Activated CD4-positive, alpha-beta T cell treated with anti-CD3 and anti-CD28 coated beads for 36 hours (primary cell): ENCODE measurements around the gene SPECC1. TPM values are rescaled to one million over a fixed set of nuclear protein-coding genes. Genes with fewer than 3 reads are reported as not detected.

Source experiments
- ATAC-seq: fragments of 200-7000 bp; cut with Tn5 transposase; one replicate; pipeline ENCODE4 v1.10.0; 2021; ENCODE audit warnings: mild to moderate bottlenecking, moderate library complexity
- CTCF ChIA-PET: fragments of 350-600 bp; sonication (Branson Sonifier 250); formaldehyde crosslinking; loops from one replicate; lab custom pipeline; 2021; ENCODE audit warnings: antibody characterized with exemption; lab: Charles Lee
- POLR2A ChIA-PET: fragments of 350-600 bp; sonication (Branson Sonifier 250); formaldehyde crosslinking; loops from one replicate; lab custom pipeline; 2021; ENCODE audit warnings: antibody characterized with exemption, inconsistent platforms; lab: Charles Lee
- DNase-seq: peaks from one replicate; pipeline ENCODE4 v3.0.0-alpha.2; 2020
- H3K27ac Mint-ChIP-seq: one replicate; pipeline ENCODE4 v1.8.0; 2021; ENCODE audit warnings: mixed read lengths
- H3K27me3 Mint-ChIP-seq: one replicate; pipeline ENCODE4 v1.8.0; 2021; ENCODE audit warnings: mixed read lengths
- H3K36me3 Mint-ChIP-seq: one replicate; pipeline ENCODE4 v1.8.0; 2021; ENCODE audit warnings: low read depth, mixed read lengths
- H3K4me1 Mint-ChIP-seq: one replicate; pipeline ENCODE4 v1.8.0; 2021; ENCODE audit warnings: mixed read lengths
- H3K4me3 Mint-ChIP-seq: one replicate; pipeline ENCODE4 v1.8.0; 2021; ENCODE audit warnings: mild to moderate bottlenecking, moderate library complexity, mixed read lengths
- H3K9me3 Mint-ChIP-seq: one replicate; pipeline ENCODE4 v1.8.0; 2021; ENCODE audit warnings: low read depth, mixed read lengths
- intact Hi-C, 2 experiments: fragments of 100-400 bp; cut with DNase I in 1 of 2; cut with micrococcal nuclease in 1 of 2; formaldehyde crosslinking; loops; one replicate each; pipeline versions ENCODE4 v1.14.2 to v1.15.1; 2022 to 2024; cut with DNase I, micrococcal nuclease
- total RNA-seq, 2 experiments: library from RNA; stranded (reverse); gene quantifications; one replicate each; pipeline ENCODE4 v1.2.3, GENCODE V29; 2021

The SPECC1 gene
- total RNA-seq, 2 experiments from 2014 or later = 6.1 to 10.4 TPM

- no peak for DNase-seq
- H3K4me1 Mint-ChIP-seq = peaks cover 24% of the 10 kb centered on the region
- peaks cover under 1% of the 10 kb centered on the region for H3K9me3 Mint-ChIP-seq
- POLR2A ChIA-PET = no interaction called here
- CTCF ChIA-PET = no interaction called here
- H3K36me3 Mint-ChIP-seq = peaks cover 2% of the 10 kb centered on the region
- no peak for ATAC-seq
- H3K27me3 Mint-ChIP-seq = no peaks in the 10 kb centered on the region
- intact Hi-C loops = no loop called here
- no peak overlapping the region for H3K27ac Mint-ChIP-seq
- H3K4me3 Mint-ChIP-seq = no peak overlapping the region
Observed at GRCh38 chr17:20203761-20204263, 194.7 kb downstream of the SPECC1 start.

GRCh38 chr17:20205609-20206008 lies 196.4 kb downstream of the SPECC1 start:
- Mint-ChIP-seq H3K4me3 (no peak overlapping the region), H3K27ac (peak overlapping the region; percentile 55), H3K9me3 (no peaks in the 10 kb centered on the region), H3K4me1 (peaks cover 24% of the 10 kb centered on the region), H3K36me3 (peaks cover 2% of the 10 kb centered on the region), H3K27me3 (no peaks in the 10 kb centered on the region)
- ChIA-PET POLR2A (interaction anchor here (0.6 kb wide), 1 partner anchor 339 kb away, joined by 9 read pairs; no protein-coding TSS in a partner anchor), CTCF (interaction anchor here (0.7 to 2.7 kb wide), 5 partner anchors 9 to 375 kb away, joined by 3 to 12 read pairs (median 4); no protein-coding TSS in a partner anchor)
- intact Hi-C loops = loop anchor here in 1 of 2 experiments (5.0 kb wide), 1 partner anchor 63 kb away; no protein-coding TSS in a partner anchor
- DNase-seq (no peak), ATAC-seq (peak; percentile 34)

GRCh38 chr17:20206068-20206467 lies 196.9 kb downstream of the SPECC1 start:
- intact Hi-C loops = loop anchor here in 1 of 2 experiments (5.0 kb wide), 1 partner anchor 64 kb away; no protein-coding TSS in a partner anchor
- H3K4me1 Mint-ChIP-seq = peaks cover 24% of the 10 kb centered on the region
- no peak overlapping the region for H3K4me3 Mint-ChIP-seq
- ATAC-seq (peak; percentile 96), DNase-seq (peak; percentile 70)
- ChIA-PET POLR2A (interaction anchor here (0.6 kb wide), 1 partner anchor 340 kb away, joined by 9 read pairs; no protein-coding TSS in a partner anchor), CTCF (interaction anchor here (0.7 to 2.7 kb wide), 5 partner anchors 9 to 376 kb away, joined by 3 to 12 read pairs (median 4); no protein-coding TSS in a partner anchor)
- no peaks in the 10 kb centered on the region for H3K9me3 Mint-ChIP-seq
- H3K27ac Mint-ChIP-seq = peak overlapping the region; percentile 55
- H3K27me3 Mint-ChIP-seq = no peaks in the 10 kb centered on the region
- peaks cover 2% of the 10 kb centered on the region for H3K36me3 Mint-ChIP-seq

GRCh38 chr17:20206591-20206990 lies 197.4 kb downstream of the SPECC1 start:
- Mint-ChIP-seq H3K27ac (no peak overlapping the region), H3K9me3 (no peaks in the 10 kb centered on the region), H3K36me3 (peaks cover 2% of the 10 kb centered on the region), H3K27me3 (no peaks in the 10 kb centered on the region), H3K4me3 (no peak overlapping the region), H3K4me1 (peaks cover 24% of the 10 kb centered on the region)
- POLR2A ChIA-PET = no interaction called here
- intact Hi-C loops = loop anchor here in 1 of 2 experiments (5.0 kb wide), 1 partner anchor 64 kb away; no protein-coding TSS in a partner anchor
- DNase-seq (no peak), ATAC-seq (no peak)
- CTCF ChIA-PET = interaction anchor here (0.7 to 2.7 kb wide), 5 partner anchors 9 to 376 kb away, joined by 3 to 12 read pairs (median 4); no protein-coding TSS in a partner anchor

- no peaks in the 10 kb centered on the region for H3K9me3 Mint-ChIP-seq
- ChIA-PET POLR2A (no interaction called here), CTCF (interaction anchor here (1.2 to 2.7 kb wide), 4 partner anchors 8 to 215 kb away, joined by 3 to 12 read pairs (median 6); no protein-coding TSS in a partner anchor)
- H3K4me3 Mint-ChIP-seq = no peak overlapping the region
- H3K36me3 Mint-ChIP-seq = peaks cover 2% of the 10 kb centered on the region
- H3K27ac Mint-ChIP-seq = no peak overlapping the region
- no peaks in the 10 kb centered on the region for H3K27me3 Mint-ChIP-seq
- intact Hi-C loops = loop anchor here in 1 of 2 experiments (5.0 kb wide), 1 partner anchor 65 kb away; no protein-coding TSS in a partner anchor
- ATAC-seq (no peak), DNase-seq (no peak)
- H3K4me1 Mint-ChIP-seq = peaks cover 24% of the 10 kb centered on the region
Observed at GRCh38 chr17:20207262-20207985, 198.3 kb downstream of the SPECC1 start.

- H3K27me3 Mint-ChIP-seq = no peaks in the 10 kb centered on the region
- DNase-seq (no peak), ATAC-seq (no peak)
- no peak overlapping the region for H3K27ac Mint-ChIP-seq
- intact Hi-C loops = loop anchor here in 1 of 2 experiments (5.0 kb wide), 1 partner anchor 66 kb away; no protein-coding TSS in a partner anchor
- peaks cover 24% of the 10 kb centered on the region for H3K4me1 Mint-ChIP-seq
- H3K9me3 Mint-ChIP-seq = no peaks in the 10 kb centered on the region
- H3K36me3 Mint-ChIP-seq = peaks cover 2% of the 10 kb centered on the region
- H3K4me3 Mint-ChIP-seq = no peak overlapping the region
- ChIA-PET CTCF (interaction anchor here (1.2 to 1.3 kb wide), 2 partner anchors 8 to 12 kb away, joined by 3 read pairs; no protein-coding TSS in a partner anchor), POLR2A (no interaction called here)
Observed at GRCh38 chr17:20208717-20209116, 199.6 kb downstream of the SPECC1 start.

- ATAC-seq (no peak), DNase-seq (no peak)
- ChIA-PET POLR2A (no interaction called here), CTCF (interaction anchor here (1.3 kb wide), 1 partner anchor 9 kb away, joined by 3 read pairs; no protein-coding TSS in a partner anchor)
- peaks cover 2% of the 10 kb centered on the region for H3K36me3 Mint-ChIP-seq
- no peaks in the 10 kb centered on the region for H3K27me3 Mint-ChIP-seq
- no peaks in the 10 kb centered on the region for H3K9me3 Mint-ChIP-seq
- H3K4me1 Mint-ChIP-seq = peaks cover 18% of the 10 kb centered on the region
- H3K27ac Mint-ChIP-seq = no peak overlapping the region
- no peak overlapping the region for H3K4me3 Mint-ChIP-seq
- intact Hi-C loops = no loop called here
Observed at GRCh38 chr17:20210180-20210579, 201.0 kb downstream of the SPECC1 start.

GRCh38 chr17:20210614-20211013 lies 201.5 kb downstream of the SPECC1 start:
- no peak for DNase-seq
- CTCF ChIA-PET = no interaction called here
- Mint-ChIP-seq H3K27me3 (no peaks in the 10 kb centered on the region), H3K4me1 (peaks cover 14% of the 10 kb centered on the region), H3K4me3 (no peak overlapping the region), H3K36me3 (peaks cover under 1% of the 10 kb centered on the region), H3K9me3 (no peaks in the 10 kb centered on the region), H3K27ac (no peak overlapping the region)
- no peak for ATAC-seq
- POLR2A ChIA-PET = no interaction called here
- intact Hi-C loops = no loop called here

- ATAC-seq = no peak
- Mint-ChIP-seq H3K36me3 (no peaks in the 10 kb centered on the region), H3K4me3 (no peak overlapping the region), H3K4me1 (peaks cover 8% of the 10 kb centered on the region), H3K27me3 (no peaks in the 10 kb centered on the region), H3K27ac (no peak overlapping the region), H3K9me3 (no peaks in the 10 kb centered on the region)
- DNase-seq = no peak
- POLR2A ChIA-PET = no interaction called here
- intact Hi-C loops = no loop called here
- CTCF ChIA-PET = no interaction called here
Observed at GRCh38 chr17:20211246-20211645, 202.1 kb downstream of the SPECC1 start.

- H3K9me3 Mint-ChIP-seq = no peaks in the 10 kb centered on the region
- CTCF ChIA-PET = no interaction called here
- no peaks in the 10 kb centered on the region for H3K4me1 Mint-ChIP-seq
Observed at GRCh38 chr17:20213449-20213848, 204.3 kb downstream of the SPECC1 start.

GRCh38 chr17:20214794-20215193 lies 205.6 kb downstream of the SPECC1 start:
- CTCF ChIA-PET = no interaction called here
- intact Hi-C loops = no loop called here
- H3K9me3 Mint-ChIP-seq = no peaks in the 10 kb centered on the region
- no peak for ATAC-seq
- POLR2A ChIA-PET = no interaction called here
- DNase-seq = no peak
- no peaks in the 10 kb centered on the region for H3K4me1 Mint-ChIP-seq
- H3K4me3 Mint-ChIP-seq = no peak overlapping the region
- H3K36me3 Mint-ChIP-seq = no peaks in the 10 kb centered on the region
- H3K27ac Mint-ChIP-seq = no peak overlapping the region
- H3K27me3 Mint-ChIP-seq = no peaks in the 10 kb centered on the region

More at GRCh38 chr17:20213449-20213848, 204.3 kb downstream of the SPECC1 start:
- H3K27ac Mint-ChIP-seq = no peak overlapping the region
- no peaks in the 10 kb centered on the region for H3K36me3 Mint-ChIP-seq
- ATAC-seq (no peak), DNase-seq (no peak)
- no peaks in the 10 kb centered on the region for H3K27me3 Mint-ChIP-seq
- POLR2A ChIA-PET = no interaction called here
- no peak overlapping the region for H3K4me3 Mint-ChIP-seq
- intact Hi-C loops = no loop called here
